H1 (cell line): ENCODE measurements around the gene SIN3B. TPM values are rescaled to one million over a fixed set of nuclear protein-coding genes. Genes with fewer than 3 reads are reported as not detected.

Source experiments
- SUZ12 ChIP-seq: fragments of 200-600 bp; sonication (generic); IDR thresholded peaks from 2 replicates; pipeline ENCODE4 v1.6.1; 2012; ENCODE audit warnings: mild to moderate bottlenecking, inconsistent platforms, low read length, moderate library complexity, mixed read lengths
- polyA plus RNA-seq, 7 experiments: library from polyadenylated mRNA; depleted of rRNA in 3 of 7; stranded (reverse) in 5 of 7; unstranded in 2 of 7; fragments of >200 nt in 5 of 7; fragments of 200-250 nt in 2 of 7; gene quantifications; 1 replicate in 5 of 7; 2 replicates in 1 of 7; 4 replicates in 1 of 7; pipeline versions ENCODE4 v1.2.1 to v1.2.3, GENCODE V29; 2011 to 2013; ENCODE audit warnings: missing spikeins in 2 of 7, mixed read lengths in 2 of 7
- total RNA-seq: library from RNA; stranded (reverse); fragmentation: NEBNext Ultra II Directional; extraction: Animal tissue kit (Norgen Biotek cat#: 25700); gene quantifications from 2 replicates; pipeline ENCODE4 v1.2.1, GENCODE V29; 2021

SIN3B gene
- total and polyA plus RNA-seq, 2 of the 8 experiments (the other 6 are each of a cell fraction or from before 2014, with no cell fraction given), result 29.5 to 71.1 TPM

DNA sequence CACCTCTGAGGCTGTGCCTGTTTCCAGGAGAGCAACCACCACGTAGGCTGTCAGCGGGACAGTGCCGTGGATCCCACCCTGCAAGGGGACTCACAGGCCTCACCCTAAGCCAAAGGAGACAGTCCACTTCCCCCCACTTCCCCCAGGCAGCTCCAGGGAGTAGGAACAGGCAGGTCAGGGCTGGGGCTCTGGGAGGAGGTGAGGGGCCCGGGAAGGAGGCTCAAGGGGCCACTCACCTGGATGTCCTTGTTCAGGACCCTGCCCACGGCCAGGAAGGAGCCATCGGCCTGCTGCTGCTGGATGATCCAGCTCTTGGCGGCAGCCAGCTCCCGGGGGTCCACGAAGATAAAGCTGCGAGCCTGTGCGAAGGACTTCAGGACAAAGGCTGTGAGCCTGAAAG is 85.2 kb downstream of the SIN3B start (continued):
- no peak for TF ChIP-seq SUZ12
